Measurements from ENCODE around the gene COMMD1.

Gene COMMD1

DNA sequence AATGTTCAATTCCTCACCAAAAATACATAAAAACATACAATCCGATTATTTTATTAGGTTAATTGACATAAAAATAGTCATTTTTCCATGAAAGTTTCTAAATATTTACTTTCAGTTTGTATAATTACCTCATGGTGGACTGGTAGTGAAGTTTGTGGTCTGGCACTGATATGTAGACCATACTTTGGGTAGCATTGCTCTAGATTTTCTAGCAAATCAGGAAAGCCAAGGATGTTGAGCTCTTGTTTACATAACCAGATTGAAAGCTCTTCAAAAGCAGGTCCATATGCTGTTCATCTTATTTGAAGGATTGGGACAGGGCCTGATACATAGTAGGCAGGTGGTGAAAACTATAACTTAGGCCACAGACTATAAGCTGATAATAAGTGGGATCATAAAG, 61.8 kb downstream of the COMMD1 start:
- no peaks in the 10 kb centered on the region for H3K36me3 ChIP-seq (ENCODE audit: insufficient read depth, low read length)
- H3K27me3 ChIP-seq (ENCODE audit: insufficient read depth, low read length): no peaks in the 10 kb centered on the region
- H2AFZ ChIP-seq (ENCODE audit: low read length, unreplicated experiment): peak overlapping the region; percentile 7
- no peaks in the 10 kb centered on the region for H3K4me1 ChIP-seq (ENCODE audit: control insufficient read depth, insufficient read depth, low read length, unreplicated experiment)
- H3K4me3 ChIP-seq (ENCODE audit: low read depth, low read length): no peak overlapping the region
- H3K79me2 ChIP-seq (ENCODE audit: control insufficient read depth, insufficient read depth, low read length, unreplicated experiment): no peaks in the 10 kb centered on the region
- no peak overlapping the region for H3K27ac ChIP-seq (ENCODE audit: low read depth, low read length)

DNA sequence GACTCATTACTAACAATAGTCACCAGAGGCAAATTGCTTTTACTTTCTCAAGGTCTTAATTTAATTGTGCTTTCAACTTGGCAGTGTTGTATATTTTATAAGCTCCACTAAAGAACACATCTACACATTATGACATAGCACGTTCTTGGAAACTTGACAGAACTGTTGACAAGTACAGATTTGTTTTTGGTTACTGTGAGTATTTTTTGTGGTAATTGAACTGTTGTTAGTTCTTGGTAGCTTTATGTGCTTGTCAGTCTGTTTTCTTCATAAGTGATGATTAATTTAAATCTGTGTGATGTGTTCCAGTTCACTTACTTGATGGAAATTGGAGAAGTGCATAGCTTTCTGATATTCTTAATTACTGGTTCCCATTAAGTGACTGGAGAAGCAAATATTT, 63.9 kb downstream of the COMMD1 start:
- H3K79me2 ChIP-seq (ENCODE audit: control insufficient read depth, insufficient read depth, low read length, unreplicated experiment): no peaks in the 10 kb centered on the region
- no peaks in the 10 kb centered on the region for H3K36me3 ChIP-seq (ENCODE audit: insufficient read depth, low read length)
- no peak overlapping the region for H2AFZ ChIP-seq (ENCODE audit: low read length, unreplicated experiment)
- H3K4me3 ChIP-seq (ENCODE audit: low read depth, low read length): no peak overlapping the region
- no peak overlapping the region for H3K27ac ChIP-seq (ENCODE audit: low read depth, low read length)
- H3K27me3 ChIP-seq (ENCODE audit: insufficient read depth, low read length): no peaks in the 10 kb centered on the region
- no peaks in the 10 kb centered on the region for H3K4me1 ChIP-seq (ENCODE audit: control insufficient read depth, insufficient read depth, low read length, unreplicated experiment)

DNA sequence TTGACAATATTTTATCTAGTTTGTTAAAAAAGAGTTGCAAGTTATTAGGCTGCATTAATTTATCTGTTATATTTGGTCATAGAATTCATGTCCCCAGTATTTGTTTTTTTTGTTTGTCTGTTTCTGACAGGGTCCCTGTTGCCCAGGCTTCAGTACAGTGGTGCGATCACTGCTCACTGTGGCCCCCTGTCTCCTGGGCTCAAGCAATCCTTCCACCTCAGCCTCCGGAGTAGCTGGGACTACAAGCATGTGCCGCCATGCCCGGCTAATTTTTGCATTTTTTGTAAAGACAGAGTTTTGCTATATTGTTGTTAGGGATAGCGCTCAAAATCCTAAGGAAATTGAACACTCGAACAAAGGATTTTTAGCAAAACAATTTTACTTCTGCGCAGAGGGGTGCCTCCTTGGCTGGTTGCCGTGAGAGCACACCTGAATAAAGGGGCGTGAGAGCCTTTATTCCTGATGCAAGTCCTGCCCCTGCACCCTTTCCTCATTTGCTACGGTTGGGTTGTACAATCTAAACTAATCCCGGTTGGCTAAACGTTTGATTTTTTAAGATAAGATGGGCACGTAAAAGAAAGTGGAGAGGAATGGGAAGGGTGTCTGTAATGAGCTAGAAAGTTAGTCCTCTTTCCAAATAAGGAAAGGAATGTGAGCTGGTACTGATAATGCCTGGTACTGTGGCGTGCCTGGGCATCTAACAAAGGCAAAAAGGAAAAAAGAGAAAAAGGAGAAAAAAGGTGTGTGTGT, 65.5 kb downstream of the COMMD1 start:
- no peaks in the 10 kb centered on the region for H3K27me3 ChIP-seq (ENCODE audit: insufficient read depth, low read length)
- no peak overlapping the region for H2AFZ ChIP-seq (ENCODE audit: low read length, unreplicated experiment)
- no peak overlapping the region for H3K27ac ChIP-seq (ENCODE audit: low read depth, low read length)
- no peaks in the 10 kb centered on the region for H3K79me2 ChIP-seq (ENCODE audit: control insufficient read depth, insufficient read depth, low read length, unreplicated experiment)
- H3K4me1 ChIP-seq (ENCODE audit: control insufficient read depth, insufficient read depth, low read length, unreplicated experiment): no peaks in the 10 kb centered on the region
- H3K36me3 ChIP-seq (ENCODE audit: insufficient read depth, low read length): no peaks in the 10 kb centered on the region
- no peak overlapping the region for H3K4me3 ChIP-seq (ENCODE audit: low read depth, low read length)

DNA sequence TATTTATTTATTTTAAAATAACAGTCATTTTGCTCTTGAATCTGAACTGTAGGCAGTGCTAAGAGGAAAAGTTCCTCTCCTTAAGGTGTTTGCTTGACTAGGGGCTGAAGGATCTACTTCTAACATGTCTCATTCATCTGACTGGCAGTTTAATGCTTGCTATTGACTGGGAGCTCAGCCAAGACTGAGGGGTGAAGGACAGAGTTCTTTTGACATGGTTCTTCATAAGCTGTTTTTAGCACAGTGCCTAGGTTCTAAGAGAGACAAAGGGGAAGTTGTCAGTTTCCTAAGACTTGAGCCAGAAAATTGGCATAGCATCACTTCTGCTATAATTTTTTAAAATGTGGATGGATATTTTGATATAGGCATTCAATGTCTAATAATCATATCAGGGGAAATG, 73.0 kb downstream of the COMMD1 start:
- Histone ChIP-seq H2AFZ (ENCODE audit: low read length, unreplicated experiment) (no peak overlapping the region), H3K36me3 (ENCODE audit: insufficient read depth, low read length) (no peaks in the 10 kb centered on the region), H3K79me2 (ENCODE audit: control insufficient read depth, insufficient read depth, low read length, unreplicated experiment) (no peaks in the 10 kb centered on the region), H3K27me3 (ENCODE audit: insufficient read depth, low read length) (no peaks in the 10 kb centered on the region), H3K4me3 (ENCODE audit: low read depth, low read length) (no peak overlapping the region), H3K27ac (ENCODE audit: low read depth, low read length) (no peak overlapping the region), H3K4me1 (ENCODE audit: control insufficient read depth, insufficient read depth, low read length, unreplicated experiment) (no peaks in the 10 kb centered on the region)

- Histone ChIP-seq H3K27me3 (ENCODE audit: insufficient read depth, low read length) (no peaks in the 10 kb centered on the region), H3K4me3 (ENCODE audit: low read depth, low read length) (no peak overlapping the region), H2AFZ (ENCODE audit: low read length, unreplicated experiment) (no peak overlapping the region), H3K79me2 (ENCODE audit: control insufficient read depth, insufficient read depth, low read length, unreplicated experiment) (no peaks in the 10 kb centered on the region), H3K36me3 (ENCODE audit: insufficient read depth, low read length) (no peaks in the 10 kb centered on the region), H3K4me1 (ENCODE audit: control insufficient read depth, insufficient read depth, low read length, unreplicated experiment) (no peaks in the 10 kb centered on the region), H3K27ac (ENCODE audit: low read depth, low read length) (no peak overlapping the region)
Observed at GRCh38 chr2:61980758-61981157, 75.3 kb downstream of the COMMD1 start.

- Histone ChIP-seq H3K79me2 (ENCODE audit: control insufficient read depth, insufficient read depth, low read length, unreplicated experiment) (no peaks in the 10 kb centered on the region), H3K4me1 (ENCODE audit: control insufficient read depth, insufficient read depth, low read length, unreplicated experiment) (no peaks in the 10 kb centered on the region), H2AFZ (ENCODE audit: low read length, unreplicated experiment) (no peak overlapping the region), H3K27me3 (ENCODE audit: insufficient read depth, low read length) (no peaks in the 10 kb centered on the region), H3K4me3 (ENCODE audit: low read depth, low read length) (no peak overlapping the region), H3K36me3 (ENCODE audit: insufficient read depth, low read length) (no peaks in the 10 kb centered on the region), H3K27ac (ENCODE audit: low read depth, low read length) (no peak overlapping the region)
Observed at GRCh38 chr2:61984682-61985081, 79.2 kb downstream of the COMMD1 start.

- H3K4me1 ChIP-seq (ENCODE audit: control insufficient read depth, insufficient read depth, low read length, unreplicated experiment): no peaks in the 10 kb centered on the region
- H3K27me3 ChIP-seq (ENCODE audit: insufficient read depth, low read length): no peaks in the 10 kb centered on the region
- H2AFZ ChIP-seq (ENCODE audit: low read length, unreplicated experiment): no peak overlapping the region
Observed at GRCh38 chr2:61988462-61989366, 83.2 kb downstream of the COMMD1 start.

GRCh38 chr2:61993422-61994024, 88.0 kb downstream of the COMMD1 start:
- no peaks in the 10 kb centered on the region for H3K79me2 ChIP-seq (ENCODE audit: control insufficient read depth, insufficient read depth, low read length, unreplicated experiment)
- H2AFZ ChIP-seq (ENCODE audit: low read length, unreplicated experiment): no peak overlapping the region
- no peak overlapping the region for H3K4me3 ChIP-seq (ENCODE audit: low read depth, low read length)
- H3K27me3 ChIP-seq (ENCODE audit: insufficient read depth, low read length): no peaks in the 10 kb centered on the region
- no peaks in the 10 kb centered on the region for H3K36me3 ChIP-seq (ENCODE audit: insufficient read depth, low read length)
- no peak overlapping the region for H3K27ac ChIP-seq (ENCODE audit: low read depth, low read length)
- no peaks in the 10 kb centered on the region for H3K4me1 ChIP-seq (ENCODE audit: control insufficient read depth, insufficient read depth, low read length, unreplicated experiment)

More at GRCh38 chr2:61988462-61989366, 83.2 kb downstream of the COMMD1 start:
- Histone ChIP-seq H3K36me3 (ENCODE audit: insufficient read depth, low read length) (no peaks in the 10 kb centered on the region), H3K4me3 (ENCODE audit: low read depth, low read length) (no peak overlapping the region), H3K79me2 (ENCODE audit: control insufficient read depth, insufficient read depth, low read length, unreplicated experiment) (no peaks in the 10 kb centered on the region), H3K27ac (ENCODE audit: low read depth, low read length) (no peak overlapping the region)

DNA sequence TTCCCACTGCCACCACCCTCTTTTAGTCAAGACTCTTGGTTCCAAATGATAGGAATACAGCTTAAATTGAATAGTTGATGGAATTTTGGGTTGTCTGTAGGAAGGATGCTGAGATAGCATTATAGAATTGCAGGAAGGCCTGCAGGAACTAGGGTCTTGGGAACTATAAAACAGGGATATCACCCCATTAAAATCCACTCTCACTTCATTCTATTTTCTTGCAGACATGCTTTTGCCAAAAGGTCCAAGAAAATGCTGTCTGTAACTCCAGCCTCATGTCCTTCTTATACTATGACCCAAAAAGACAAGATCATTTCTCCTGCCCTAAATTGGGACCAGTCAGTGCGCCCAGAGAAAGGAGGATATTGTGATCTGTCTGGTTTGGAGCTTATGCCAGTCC, 89.1 kb downstream of the COMMD1 start:
- Histone ChIP-seq H3K79me2 (ENCODE audit: control insufficient read depth, insufficient read depth, low read length, unreplicated experiment) (no peaks in the 10 kb centered on the region), H3K27me3 (ENCODE audit: insufficient read depth, low read length) (no peaks in the 10 kb centered on the region), H2AFZ (ENCODE audit: low read length, unreplicated experiment) (no peak overlapping the region), H3K4me3 (ENCODE audit: low read depth, low read length) (no peak overlapping the region), H3K36me3 (ENCODE audit: insufficient read depth, low read length) (no peaks in the 10 kb centered on the region), H3K4me1 (ENCODE audit: control insufficient read depth, insufficient read depth, low read length, unreplicated experiment) (no peaks in the 10 kb centered on the region), H3K27ac (ENCODE audit: low read depth, low read length) (no peak overlapping the region)

- H2AFZ ChIP-seq (ENCODE audit: low read length, unreplicated experiment): no peak overlapping the region
- H3K36me3 ChIP-seq (ENCODE audit: insufficient read depth, low read length): no peaks in the 10 kb centered on the region
- H3K79me2 ChIP-seq (ENCODE audit: control insufficient read depth, insufficient read depth, low read length, unreplicated experiment): no peaks in the 10 kb centered on the region
- no peak overlapping the region for H3K4me3 ChIP-seq (ENCODE audit: low read depth, low read length)
- no peaks in the 10 kb centered on the region for H3K4me1 ChIP-seq (ENCODE audit: control insufficient read depth, insufficient read depth, low read length, unreplicated experiment)
- H3K27me3 ChIP-seq (ENCODE audit: insufficient read depth, low read length): no peaks in the 10 kb centered on the region
- no peak overlapping the region for H3K27ac ChIP-seq (ENCODE audit: low read depth, low read length)
Observed at GRCh38 chr2:61995065-61995464, 89.6 kb downstream of the COMMD1 start.
